H1 (cell line): ENCODE data around the gene MRRF. TPM values are rescaled to one million over a fixed set of nuclear protein-coding genes. Genes with fewer than 3 reads are reported as not detected.

Source experiments
- CTCF ChIA-PET: fragments of 300-600 bp; sonication (Branson Sonifier 250); formaldehyde crosslinking; loops from one replicate; lab custom pipeline; 2021; ENCODE audit not compliant: partially characterized antibody; lab: Charles Lee
- POLR2A ChIA-PET: fragments of 300-600 bp; sonication (Branson Sonifier 250); formaldehyde crosslinking; loops from one replicate; lab custom pipeline; 2021; ENCODE audit warnings: inconsistent platforms; ENCODE audit not compliant: partially characterized antibody; lab: Charles Lee
- DNase-seq, 2 experiments: peaks; one replicate each; pipeline versions ENCODE4 v3.0.0 to v3.0.0-alpha.2; 2010 to 2022; ENCODE audit warnings: low spot score in 2 of 2, low read depth in 1 of 2, mixed read lengths in 1 of 2
- FAIRE-seq: peaks from 2 replicates; lab custom pipeline; 2011; peaks lifted over from hg19 to GRCh38; lab: Jason Lieb, UNC
- H2AFZ ChIP-seq: 2 replicates; pipeline ENCODE4 v1.8.1; 2012; ENCODE audit warnings: low read length, inconsistent platforms
- H2AK5ac ChIP-seq: 2 replicates; pipeline ENCODE4 v1.6.1; 2013; ENCODE audit warnings: low read depth, low read length
- H2BK120ac ChIP-seq: replicated peaks from 2 replicates; pipeline ENCODE3; 2013; ENCODE audit warnings: low read depth, low read length, inconsistent platforms
- H2BK12ac ChIP-seq: 2 replicates; pipeline ENCODE4 v1.6.1; 2013; ENCODE audit warnings: low read depth, low read length
- H2BK15ac ChIP-seq: 2 replicates; pipeline ENCODE4 v1.6.1; 2013; ENCODE audit warnings: low read length
- H2BK20ac ChIP-seq: 2 replicates; pipeline ENCODE4 v1.6.1; 2013; ENCODE audit warnings: low read length
- H2BK5ac ChIP-seq: 2 replicates; pipeline ENCODE4 v1.6.1; 2013; ENCODE audit warnings: low read depth, low read length
- H3K14ac ChIP-seq: 2 replicates; pipeline ENCODE4 v1.6.1; 2013; ENCODE audit warnings: inconsistent platforms; ENCODE audit not compliant: insufficient read length
- H3K18ac ChIP-seq: 2 replicates; pipeline ENCODE4 v1.6.1; 2013; ENCODE audit warnings: low read length; ENCODE audit errors: extremely low read depth
- H3K23ac ChIP-seq: 2 replicates; pipeline ENCODE4 v1.6.1; 2013; ENCODE audit warnings: inconsistent platforms; ENCODE audit not compliant: insufficient read length
- H3K23me2 ChIP-seq: 2 replicates; pipeline ENCODE4 v1.6.1; 2013; ENCODE audit warnings: low read depth, low read length
- H3K27ac ChIP-seq: 2 replicates; pipeline ENCODE4 v1.6.1; 2011; ENCODE audit warnings: low read depth, low read length, inconsistent platforms
- H3K27me3 ChIP-seq, 4 experiments: replicated peaks in 1 of 4; 1 replicate in 1 of 4; 2 replicates in 3 of 4; pipeline versions ENCODE4 v1.6.1 to v1.8.1; 2011 to 2013; ENCODE audit warnings: low read length in 3 of 4, mild to moderate bottlenecking in 3 of 4, inconsistent platforms in 2 of 4, mixed read lengths in 2 of 4, moderate library complexity in 1 of 4; ENCODE audit not compliant: control insufficient read depth in 3 of 4, insufficient read depth in 3 of 4; ENCODE audit errors: extremely low read depth in 1 of 4
- H3K36me3 ChIP-seq, 4 experiments: 2 replicates each; pipeline versions ENCODE4 v1.6.1 to v1.8.1; 2011 to 2013; ENCODE audit warnings: mild to moderate bottlenecking in 4 of 4, low read length in 3 of 4, moderate library complexity in 2 of 4, control low read depth in 1 of 4, inconsistent platforms in 1 of 4; ENCODE audit not compliant: insufficient read depth in 4 of 4, control insufficient read depth in 2 of 4
- H3K4ac ChIP-seq: replicated peaks from 2 replicates; pipeline ENCODE3; 2013; ENCODE audit warnings: low read length, low read depth, mixed read lengths, inconsistent platforms; ENCODE audit not compliant: insufficient read length
- H3K4me1 ChIP-seq, 4 experiments: replicated peaks in 1 of 4; 1 replicate in 1 of 4; 2 replicates in 3 of 4; pipeline versions ENCODE4 v1.6.1 to v1.8.1; 2011 to 2013; ENCODE audit warnings: low read length in 3 of 4, inconsistent platforms in 2 of 4, mixed read lengths in 1 of 4; ENCODE audit not compliant: insufficient read depth in 4 of 4, control insufficient read depth in 3 of 4
- H3K4me2 ChIP-seq, 2 experiments: 2 replicates each; pipeline versions ENCODE4 v1.6.1 to v1.8.1; 2011 to 2013; ENCODE audit warnings: low read depth in 2 of 2, low read length in 2 of 2, control low read depth in 1 of 2, inconsistent platforms in 1 of 2, mild to moderate bottlenecking in 1 of 2; ENCODE audit not compliant: insufficient read depth in 1 of 2
- H3K4me3 ChIP-seq, 4 experiments: fragments of 200-600, 300-600 bp in 1 of 4; sonication (generic), shearing (Covaris generic), sonication (Bioruptor Twin) in 1 of 4; 2 replicates each; pipeline versions ENCODE4 v1.5.1 to v1.8.1; 2011 to 2016; ENCODE audit warnings: low read length in 4 of 4, low read depth in 3 of 4, control low read depth in 2 of 4, inconsistent platforms in 2 of 4, mild to moderate bottlenecking in 2 of 4, mixed read lengths in 1 of 4, moderate library complexity in 1 of 4; ENCODE audit not compliant: insufficient read depth in 2 of 4; ENCODE audit errors: extremely low read depth in 1 of 4
- H3K56ac ChIP-seq: replicated peaks from 2 replicates; pipeline ENCODE3; 2013; ENCODE audit warnings: low read depth, mild to moderate bottlenecking, mixed read lengths, low read length, inconsistent platforms; ENCODE audit not compliant: insufficient read length
- H3K79me1 ChIP-seq: 2 replicates; pipeline ENCODE4 v1.6.1; 2013; ENCODE audit warnings: low read depth, low read length, control low read depth
- H3K79me2 ChIP-seq, 2 experiments: 2 replicates each; pipeline versions ENCODE4 v1.6.1 to v1.8.1; 2012 to 2013; ENCODE audit warnings: low read length in 2 of 2, mild to moderate bottlenecking in 2 of 2, inconsistent platforms in 1 of 2; ENCODE audit not compliant: insufficient read depth in 2 of 2, control insufficient read depth in 1 of 2
- H3K9ac ChIP-seq, 4 experiments: replicated peaks in 1 of 4; 1 replicate in 1 of 4; 2 replicates in 3 of 4; pipeline versions ENCODE4 v1.6.1 to v1.8.1; 2011 to 2013; ENCODE audit warnings: low read depth in 3 of 4, low read length in 3 of 4, control low read depth in 2 of 4, mild to moderate bottlenecking in 2 of 4, moderate library complexity in 2 of 4, inconsistent platforms in 1 of 4; ENCODE audit errors: extremely low read depth in 1 of 4
- H3K9me3 ChIP-seq, 2 experiments: 2 replicates each; pipeline versions ENCODE4 v1.6.1 to v1.8.1; 2012 to 2013; ENCODE audit warnings: mild to moderate bottlenecking in 2 of 2, moderate library complexity in 2 of 2, control low read depth in 1 of 2, inconsistent platforms in 1 of 2, low read depth in 1 of 2, low read length in 1 of 2, mixed read lengths in 1 of 2; ENCODE audit not compliant: insufficient read depth in 2 of 2
- H4K20me1 ChIP-seq, 2 experiments: replicated peaks in 1 of 2; 2 replicates each; pipeline versions ENCODE3 to v1.8.1; 2011 to 2013; ENCODE audit warnings: inconsistent platforms in 2 of 2, low read length in 2 of 2, mild to moderate bottlenecking in 1 of 2; ENCODE audit not compliant: insufficient read depth in 2 of 2, control insufficient read depth in 1 of 2
- H4K5ac ChIP-seq: 2 replicates; pipeline ENCODE4 v1.6.1; 2013; ENCODE audit warnings: low read length, low read depth, mixed read lengths, inconsistent platforms; ENCODE audit not compliant: insufficient read length
- H4K8ac ChIP-seq: 2 replicates; pipeline ENCODE4 v1.8.0; 2013; ENCODE audit warnings: mild to moderate bottlenecking, moderate library complexity, low read length, inconsistent platforms; ENCODE audit not compliant: insufficient read depth; ENCODE audit errors: extremely low read depth
- H4K91ac ChIP-seq: replicated peaks from 2 replicates; pipeline ENCODE3; 2013; ENCODE audit warnings: low read length, mixed read lengths, inconsistent platforms; ENCODE audit not compliant: insufficient read length
- BACH1 ChIP-seq: IDR thresholded peaks from 2 replicates; pipeline ENCODE4 v1.6.1; 2012; ENCODE audit warnings: low read length, improper control_type of control experiment
- CBX5 ChIP-seq: fragments of 300-800, 300-1000 bp; sonication (generic); IDR thresholded peaks from 2 replicates; pipeline ENCODE4 v1.7.1; 2016; ENCODE audit warnings: antibody characterized with exemption, low read length, low read depth
- CREB1 ChIP-seq: IDR thresholded peaks from 2 replicates; pipeline ENCODE4 v1.6.1; 2012; ENCODE audit warnings: inconsistent platforms
- GABPA ChIP-seq: IDR thresholded peaks from 2 replicates; pipeline ENCODE4 v1.6.1; 2011; ENCODE audit warnings: mild to moderate bottlenecking, low read length, moderate library complexity, borderline replicate concordance; ENCODE audit not compliant: insufficient read depth
- GTF2F1 ChIP-seq: IDR thresholded peaks from 2 replicates; pipeline ENCODE4 v1.6.1; 2012; ENCODE audit warnings: low read depth, low read length, improper control_type of control experiment, borderline replicate concordance
- HDAC2 ChIP-seq, 2 experiments: fragments of 300-600 bp in 1 of 2; sonication (generic) in 1 of 2; IDR thresholded peaks; 2 replicates each; pipeline ENCODE4 v1.6.1; 2011 to 2012; ENCODE audit warnings: low read depth in 2 of 2, low read length in 2 of 2, mild to moderate bottlenecking in 2 of 2, moderate library complexity in 2 of 2, borderline replicate concordance in 1 of 2, inconsistent platforms in 1 of 2
- KDM5A ChIP-seq: fragments of 200-600 bp; IDR thresholded peaks from 2 replicates; pipeline ENCODE4 v1.7.1; 2012; ENCODE audit warnings: mild to moderate bottlenecking, low read length, inconsistent platforms, mixed read lengths
- SUZ12 ChIP-seq: fragments of 200-600 bp; sonication (generic); IDR thresholded peaks from 2 replicates; pipeline ENCODE4 v1.6.1; 2012; ENCODE audit warnings: mild to moderate bottlenecking, inconsistent platforms, low read length, moderate library complexity, mixed read lengths
- USF2 ChIP-seq: IDR thresholded peaks from 2 replicates; pipeline ENCODE4 v1.6.1; 2011; ENCODE audit warnings: low read length, improper control_type of control experiment
- WGBS, 2 experiments: shearing (Covaris generic) in 1 of 2; methylation state at CpG; one replicate each; pipeline versions ENCODE4 v1.1.6 to v1.1.7; 2013 to 2015; ENCODE audit warnings: low lambda C conversion rate in 2 of 2, mixed read lengths in 2 of 2, inconsistent platforms in 1 of 2, low coverage in 1 of 2, missing lambda C conversion rate in 1 of 2; ENCODE audit not compliant: insufficient replicate concordance in 2 of 2, insufficient coverage in 1 of 2, insufficient read length in 1 of 2; ENCODE audit errors: extremely low coverage in 1 of 2, missing lambda C conversion rate in 1 of 2; 5-methylcytosine and 5-hydroxymethylcytosine counted together
- polyA plus RNA-seq, 7 experiments: library from polyadenylated mRNA; depleted of rRNA in 3 of 7; stranded (reverse) in 5 of 7; unstranded in 2 of 7; fragments of >200 nt in 5 of 7; fragments of 200-250 nt in 2 of 7; gene quantifications; 1 replicate in 5 of 7; 2 replicates in 1 of 7; 4 replicates in 1 of 7; pipeline versions ENCODE4 v1.2.1 to v1.2.3, GENCODE V29; 2011 to 2013; ENCODE audit warnings: missing spikeins in 2 of 7, mixed read lengths in 2 of 7
- total RNA-seq: library from RNA; stranded (reverse); fragmentation: NEBNext Ultra II Directional; extraction: Animal tissue kit (Norgen Biotek cat#: 25700); gene quantifications from 2 replicates; pipeline ENCODE4 v1.2.1, GENCODE V29; 2021

The MRRF gene
- total and polyA plus RNA-seq, 2 of the 8 experiments (the other 6 are each of a cell fraction or from before 2014, with no cell fraction given) = 29.4 to 47.8 TPM

- H3K27ac ChIP-seq = no peak overlapping the region
- no peak for DNase-seq
- H4K5ac ChIP-seq = no peak overlapping the region
- no peak for FAIRE-seq
- H3K56ac ChIP-seq = no peak overlapping the region
- no peak overlapping the region for H3K4me3 ChIP-seq
- no peak overlapping the region for H4K91ac ChIP-seq
- ChIA-PET CTCF (interaction anchor here (1.0 to 25.6 kb wide), 13 partner anchors 8 to 454 kb away, joined by 3 to 544 read pairs (median 4); partner anchors contain the start of gene PTGS1), POLR2A (no interaction called here)
- H2AK5ac ChIP-seq = no peak overlapping the region
- H3K23me2 ChIP-seq = peaks cover 3% of the 10 kb centered on the region; the same call in 1 of the 2 replicates
- H3K27me3 ChIP-seq = no peaks in the 10 kb centered on the region; a peak in 1 of 7 replicates
- H2BK120ac ChIP-seq = no peak overlapping the region
- H3K79me1 ChIP-seq = no peaks in the 10 kb centered on the region
- no peak overlapping the region for H2BK12ac ChIP-seq
- WGBS, 2 experiments = 79% methylated on average over 2 of the region's 4 CpGs; no CpG with 5 or more reads in 1 of the 2 experiments
- no peak overlapping the region for H2AFZ ChIP-seq
- H2BK15ac ChIP-seq = no peak overlapping the region
- H3K23ac ChIP-seq = no peak overlapping the region
- no peaks in the 10 kb centered on the region for H3K79me2 ChIP-seq
- H3K9ac ChIP-seq = no peak overlapping the region
- no peaks in the 10 kb centered on the region for H3K4me1 ChIP-seq
- no peak overlapping the region for H3K14ac ChIP-seq
- H3K4me2 ChIP-seq = no peak overlapping the region
- no peak overlapping the region for H2BK20ac ChIP-seq
- no peaks in the 10 kb centered on the region for H4K20me1 ChIP-seq
- 0 out of 4 replicates have a peak, but pooled peaks cover 0 to 3% of the 10 kb centered on the region in 2 experiments for H3K9me3 ChIP-seq
- no peak overlapping the region for H2BK5ac ChIP-seq
- H3K36me3 ChIP-seq = no peaks in the 10 kb centered on the region
- H3K4ac ChIP-seq = no peak overlapping the region
- H3K18ac ChIP-seq = no peak overlapping the region
- no peak overlapping the region for H4K8ac ChIP-seq
- TF ChIP-seq SUZ12 (no peak), CREB1 (no peak), CBX5 (no peak), HDAC2 (IDR thresholded peaks at IDR 0.05; ENCODE audit: borderline replicate concordance in 1 of 2, low read depth in 2 of 2, low read length in 2 of 2) (no peak), GABPA (no peak), GTF2F1 (no peak), KDM5A (no peak), USF2 (no peak), BACH1 (no peak)
Measured at GRCh38 chr9:122355336-122355875, 90.7 kb downstream of the MRRF start.
